BJ (cell line): ENCODE results near the gene ERBB4. TPM values are rescaled to one million over a fixed set of nuclear protein-coding genes. Genes with fewer than 3 reads are reported as not detected.
"Not testable (repeated sequence)": the region's sequence is repeated elsewhere in the genome, so short reads cannot be mapped to it uniquely, and the experiment has no call there.

Experiments
- CTCF ChIA-PET: fragments of 350-600 bp; formaldehyde crosslinking; extraction: SDS; loops from one replicate; lab custom pipeline; 2021; ENCODE audit warnings: antibody characterized with exemption, inconsistent platforms; lab: Yijun Ruan, JAX
- POLR2A ChIA-PET: fragments of 300-600 bp; sonication (Branson Sonifier 250); formaldehyde crosslinking; extraction: SDS; loops from one replicate; lab custom pipeline; 2021; ENCODE audit warnings: antibody characterized with exemption; lab: Charles Lee
- DNase-seq: peaks from one replicate; pipeline ENCODE4 v3.0.0-alpha.2; 2011; ENCODE audit warnings: low read depth
- H3K27me3 ChIP-seq: 2 replicates; pipeline ENCODE4 v1.6.0; 2011; ENCODE audit warnings: low read length; ENCODE audit not compliant: control insufficient read depth, insufficient read depth
- H3K36me3 ChIP-seq: 2 replicates; pipeline ENCODE4 v1.5.1; 2011; ENCODE audit warnings: low read length; ENCODE audit not compliant: control insufficient read depth, insufficient read depth
- H3K4me3 ChIP-seq: 2 replicates; pipeline ENCODE4 v1.5.1; 2011; ENCODE audit warnings: low read depth, mild to moderate bottlenecking, control low read depth, low read length
- polyA plus RNA-seq: library from polyadenylated mRNA; depleted of rRNA; stranded (reverse); fragments of >200 nt; gene quantifications from 2 replicates; pipeline ENCODE4 v1.2.3, GENCODE V29; 2011
- TF ChIP-seq, protein P1 (sequence below): IDR thresholded peaks from 2 replicates; pipeline ENCODE4 v1.5.1; 2011; ENCODE audit warnings: low read depth, mild to moderate bottlenecking, control low read depth, inconsistent platforms, low read length, moderate library complexity; ENCODE audit not compliant: insufficient read depth

Gene ERBB4
- polyA plus RNA-seq, 1 experiment: not detected

DNA sequence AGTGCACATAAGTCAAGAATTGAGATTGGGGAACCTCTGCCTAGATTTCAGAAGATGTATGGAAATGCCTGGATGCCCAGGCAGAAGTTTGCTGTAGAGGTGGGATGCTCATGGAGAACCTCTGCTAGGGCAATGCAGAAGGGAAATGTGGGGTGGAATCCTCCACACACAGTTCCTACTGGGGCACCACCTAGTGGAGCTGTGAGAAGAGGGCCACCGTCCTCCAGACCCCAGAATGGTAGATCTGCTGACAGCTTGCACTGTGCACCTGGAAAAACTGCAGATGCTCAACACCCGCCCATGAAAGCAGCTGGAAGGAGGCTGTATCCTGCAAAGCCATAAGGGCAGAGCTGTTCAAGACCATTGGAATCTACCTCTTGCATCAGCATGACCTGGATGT lies 71.1 kb downstream of the ERBB4 start:
- H3K36me3 ChIP-seq, H3K4me3 ChIP-seq, CTCF ChIA-PET, H3K27me3 ChIP-seq, POLR2A ChIA-PET, DNase-seq: not testable (repeated sequence)
- TF ChIP-seq, protein P1, sequence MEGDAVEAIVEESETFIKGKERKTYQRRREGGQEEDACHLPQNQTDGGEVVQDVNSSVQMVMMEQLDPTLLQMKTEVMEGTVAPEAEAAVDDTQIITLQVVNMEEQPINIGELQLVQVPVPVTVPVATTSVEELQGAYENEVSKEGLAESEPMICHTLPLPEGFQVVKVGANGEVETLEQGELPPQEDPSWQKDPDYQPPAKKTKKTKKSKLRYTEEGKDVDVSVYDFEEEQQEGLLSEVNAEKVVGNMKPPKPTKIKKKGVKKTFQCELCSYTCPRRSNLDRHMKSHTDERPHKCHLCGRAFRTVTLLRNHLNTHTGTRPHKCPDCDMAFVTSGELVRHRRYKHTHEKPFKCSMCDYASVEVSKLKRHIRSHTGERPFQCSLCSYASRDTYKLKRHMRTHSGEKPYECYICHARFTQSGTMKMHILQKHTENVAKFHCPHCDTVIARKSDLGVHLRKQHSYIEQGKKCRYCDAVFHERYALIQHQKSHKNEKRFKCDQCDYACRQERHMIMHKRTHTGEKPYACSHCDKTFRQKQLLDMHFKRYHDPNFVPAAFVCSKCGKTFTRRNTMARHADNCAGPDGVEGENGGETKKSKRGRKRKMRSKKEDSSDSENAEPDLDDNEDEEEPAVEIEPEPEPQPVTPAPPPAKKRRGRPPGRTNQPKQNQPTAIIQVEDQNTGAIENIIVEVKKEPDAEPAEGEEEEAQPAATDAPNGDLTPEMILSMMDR: 0 out of 2 replicates have a peak, but pooled peaks have one; percentile 16

DNA sequence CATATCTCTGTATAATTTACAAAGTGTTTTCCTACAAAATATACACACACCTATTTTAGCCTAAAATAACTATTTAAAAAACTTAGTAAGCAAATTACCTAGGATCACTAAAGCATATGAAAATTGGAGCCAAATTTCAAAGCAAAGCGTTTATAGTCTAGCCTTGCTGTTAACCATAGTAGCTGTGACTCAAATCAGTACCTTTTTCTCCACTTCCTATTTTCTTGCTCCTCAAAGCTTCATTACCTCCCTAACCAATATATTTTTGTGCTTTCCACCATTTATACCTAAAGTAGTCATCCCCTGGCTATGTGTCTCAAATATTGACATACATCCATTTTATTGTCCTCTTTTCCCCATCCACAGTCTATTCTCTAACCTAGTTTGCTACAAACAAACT lies 73.1 kb downstream of the ERBB4 start:
- CTCF ChIA-PET: no interaction called here
- POLR2A ChIA-PET: no interaction called here

DNA sequence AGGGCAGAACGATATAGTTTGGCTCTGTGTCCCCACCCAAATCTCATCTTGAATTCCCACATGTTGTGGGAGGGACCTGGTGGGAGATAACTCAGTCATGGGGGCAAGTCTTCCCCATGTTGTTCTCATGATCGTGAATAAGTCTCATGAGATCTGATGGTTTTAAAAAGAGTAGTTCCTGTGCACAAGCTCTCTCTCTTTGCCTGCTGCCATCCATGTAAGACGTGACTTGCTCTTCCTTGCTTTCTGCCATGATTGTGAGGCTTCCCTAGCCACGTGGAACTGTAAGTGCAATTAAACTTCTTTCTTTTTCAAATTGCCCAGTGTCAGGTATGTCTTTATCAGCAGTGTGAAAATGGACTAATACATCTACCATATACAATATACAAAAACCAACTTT lies 76.9 kb downstream of the ERBB4 start:
- DNase-seq, H3K4me3 ChIP-seq, H3K27me3 ChIP-seq, POLR2A ChIA-PET, H3K36me3 ChIP-seq: not testable (repeated sequence)
- CTCF ChIA-PET: interaction anchor here (0.5 kb wide), 1 partner anchor 23 kb away, joined by 3 read pairs; no protein-coding TSS in a partner anchor

More for the DNA sequence above, 73.1 kb downstream of the ERBB4 start:
- TF ChIP-seq, protein P1: no peak
- H3K27me3 ChIP-seq: no peaks in the 10 kb centered on the region
- DNase-seq: no peak
- H3K36me3 ChIP-seq: no peaks in the 10 kb centered on the region
- H3K4me3 ChIP-seq: no peak overlapping the region

DNA sequence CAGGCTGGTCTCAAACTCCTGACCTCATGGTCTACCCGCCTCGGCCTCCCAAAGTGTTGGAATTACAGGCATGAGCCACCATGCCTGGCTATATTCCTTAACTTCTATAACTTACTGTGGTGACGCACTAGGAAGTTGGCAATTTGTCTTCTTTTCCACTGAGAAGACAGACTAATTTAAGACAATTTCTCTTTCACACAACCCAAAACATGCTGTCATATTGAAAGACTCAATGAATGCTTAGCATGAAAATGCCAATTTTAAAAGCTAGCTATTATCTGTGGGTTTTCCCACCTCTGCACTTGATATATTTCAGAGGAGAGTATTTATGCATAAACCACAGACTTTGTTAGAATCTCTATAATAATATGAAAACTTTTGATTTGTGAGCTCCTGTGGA lies 84.5 kb downstream of the ERBB4 start:
- ChIA-PET CTCF (no interaction called here), POLR2A (no interaction called here)
- DNase-seq: no peak
- TF ChIP-seq, protein P1: no peak
- Histone ChIP-seq H3K27me3 (no peaks in the 10 kb centered on the region), H3K36me3 (no peaks in the 10 kb centered on the region), H3K4me3 (no peak overlapping the region)

DNA sequence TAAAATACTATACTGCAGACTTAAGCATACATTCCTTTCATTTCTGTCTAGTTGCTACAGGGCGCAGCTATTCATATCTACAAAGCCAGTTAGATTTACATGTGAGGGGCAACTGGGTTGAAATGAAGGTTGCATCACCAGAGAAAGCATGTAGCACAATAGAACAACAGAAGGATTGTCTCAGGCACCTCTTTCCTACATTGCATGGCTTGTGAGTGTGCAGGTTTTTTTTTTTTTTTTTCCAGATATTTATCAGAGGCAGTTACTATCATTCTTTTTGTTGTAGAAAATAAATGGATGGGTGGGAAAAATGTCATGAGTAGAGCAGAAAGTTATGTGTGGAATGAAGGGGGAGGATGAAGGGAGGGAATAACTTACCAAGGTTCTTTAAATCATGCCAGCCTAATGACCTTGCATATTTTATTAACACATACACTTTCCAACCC lies 86.8 kb downstream of the ERBB4 start:
- ChIA-PET POLR2A (no interaction called here), CTCF (no interaction called here)
- TF ChIP-seq, protein P1: no peak
- Histone ChIP-seq H3K36me3 (no peaks in the 10 kb centered on the region), H3K4me3 (no peak overlapping the region), H3K27me3 (no peaks in the 10 kb centered on the region)
- DNase-seq: peak; percentile 43

DNA sequence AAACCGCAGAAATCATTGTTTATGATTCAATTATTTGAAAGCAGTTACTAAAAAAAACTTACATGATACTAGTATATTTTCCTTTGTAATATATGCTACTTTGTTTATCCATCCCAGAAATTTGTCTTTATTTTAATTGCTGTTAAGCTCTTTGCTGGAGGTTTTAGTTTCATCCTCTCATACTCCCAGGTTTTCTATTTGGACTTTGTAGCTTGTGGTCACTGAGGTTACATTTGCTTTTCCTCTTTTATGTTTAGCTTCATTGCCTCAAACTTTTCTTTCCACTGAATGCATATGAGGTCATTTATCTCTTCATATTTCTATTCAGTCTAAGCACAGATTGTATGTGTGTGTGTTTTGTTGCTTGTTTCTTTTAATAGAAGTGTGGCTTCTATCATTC lies 89.9 kb downstream of the ERBB4 start:
- Histone ChIP-seq H3K36me3 (no peaks in the 10 kb centered on the region), H3K27me3 (no peaks in the 10 kb centered on the region), H3K4me3 (no peak overlapping the region)
- ChIA-PET POLR2A (interaction anchor here (0.5 kb wide), 1 partner anchor 27 kb away, joined by 3 read pairs; no protein-coding TSS in a partner anchor), CTCF (no interaction called here)
- no peak for DNase-seq
- TF ChIP-seq, protein P1: no peak
